GM19372 (cell line): Measurements from ENCODE around the gene CLRN2.

Source experiments
- ATAC-seq: cut with Tn5 transposase; IDR thresholded peaks from one replicate; pipeline ENCODE4 v1.9.1; 2021; ENCODE audit warnings: mild to moderate bottlenecking, low read depth, moderate library complexity; ENCODE audit not compliant: unreplicated experiment

The CLRN2 gene

DNA sequence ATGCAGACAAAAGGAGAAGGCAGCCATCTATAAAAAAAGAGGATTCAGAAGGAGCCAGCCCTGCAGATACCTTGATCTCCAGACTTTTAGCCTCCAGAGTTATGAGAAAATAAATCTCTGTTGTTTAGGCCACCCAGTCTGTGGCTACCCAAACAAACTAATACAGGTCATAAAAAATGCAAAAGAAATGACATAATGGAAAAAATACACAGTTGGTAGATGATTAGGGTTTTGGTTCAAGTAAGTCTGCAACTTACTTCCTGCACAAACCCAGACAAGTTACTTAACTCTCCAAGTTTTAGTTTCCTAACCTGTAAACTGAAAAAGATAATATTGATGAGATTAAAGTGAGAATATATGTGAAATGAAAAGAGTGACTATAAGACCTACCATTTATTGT lies 14.4 kb upstream of the CLRN2 start:
- ATAC-seq: no peak

DNA sequence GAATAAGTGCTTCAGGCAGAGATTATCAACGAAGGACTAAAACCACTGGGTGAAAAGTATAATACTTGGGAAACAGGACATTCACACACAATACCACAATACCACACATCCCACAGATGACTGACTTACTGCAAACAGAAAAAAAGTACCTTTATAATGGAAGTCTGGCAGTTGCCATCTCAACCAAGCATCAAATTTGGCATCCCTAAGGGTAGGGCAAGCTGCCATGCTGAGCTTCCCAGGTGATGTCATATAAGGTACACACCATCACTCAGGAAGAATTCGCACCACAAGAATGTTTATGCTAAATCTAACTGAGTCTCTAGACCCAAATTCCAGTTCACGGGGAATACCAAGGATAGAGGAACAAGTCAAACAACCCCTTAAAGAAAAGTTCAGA lies 12.2 kb upstream of the CLRN2 start:
- ATAC-seq: no peak

DNA sequence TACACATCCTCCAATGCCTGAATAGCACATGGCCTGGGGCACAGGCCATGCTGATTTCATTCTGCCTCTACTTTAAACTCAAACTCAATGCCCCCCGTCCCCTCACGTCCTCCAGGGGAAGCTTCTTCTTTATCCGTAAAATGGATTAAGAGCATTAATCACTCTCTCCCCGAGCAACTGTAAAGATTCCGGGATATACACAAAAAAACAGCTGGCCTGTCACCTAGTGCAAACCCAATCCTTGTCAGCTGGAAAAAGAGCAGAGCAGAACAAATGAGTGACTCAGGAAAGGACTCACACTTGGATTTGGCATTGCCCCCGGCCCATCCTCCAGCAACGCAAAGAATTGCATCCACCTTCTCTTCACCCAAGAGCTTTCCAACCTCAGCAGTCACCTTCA lies 10.9 kb upstream of the CLRN2 start:
- no peak for ATAC-seq

DNA sequence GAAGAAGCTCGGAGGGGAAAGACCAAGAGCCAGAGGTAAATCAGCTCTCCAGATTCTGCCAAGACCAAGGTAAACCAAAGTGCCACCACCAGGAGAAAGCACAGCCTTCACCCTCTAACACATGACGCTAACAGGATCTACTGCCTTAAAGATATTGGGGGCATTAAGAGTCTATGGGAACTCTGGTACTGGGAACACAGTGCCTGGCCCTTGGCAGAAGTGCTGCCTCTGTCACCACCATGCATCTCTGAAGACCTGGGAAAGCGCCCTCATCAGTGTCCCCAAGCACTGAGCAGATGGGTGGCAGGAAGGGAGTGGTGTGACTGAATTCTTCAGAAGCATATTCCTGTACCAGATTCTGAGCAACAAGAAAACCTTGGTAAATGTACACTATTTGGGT lies 4.4 kb upstream of the CLRN2 start:
- no peak for ATAC-seq

DNA sequence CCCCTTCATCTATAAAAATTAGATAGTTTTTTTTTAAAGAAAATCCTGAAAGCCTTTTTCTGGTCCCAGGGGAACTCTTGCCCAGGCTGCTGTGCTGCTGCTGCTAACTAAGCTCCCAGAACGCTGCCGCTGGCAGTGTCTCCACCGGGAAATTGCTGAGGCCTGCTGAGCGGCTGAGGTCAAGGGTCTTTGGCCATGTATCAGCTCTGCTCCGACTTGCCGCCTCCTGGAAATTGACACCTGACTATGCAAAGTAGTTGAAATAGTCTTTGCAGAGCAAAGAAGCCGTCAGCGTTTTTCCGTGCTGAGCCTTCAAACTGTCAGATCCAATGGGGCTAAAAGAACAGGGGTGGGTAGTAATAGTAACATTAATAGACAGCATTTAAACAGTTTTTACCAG lies 3.9 kb upstream of the CLRN2 start:
- ATAC-seq: no peak

DNA sequence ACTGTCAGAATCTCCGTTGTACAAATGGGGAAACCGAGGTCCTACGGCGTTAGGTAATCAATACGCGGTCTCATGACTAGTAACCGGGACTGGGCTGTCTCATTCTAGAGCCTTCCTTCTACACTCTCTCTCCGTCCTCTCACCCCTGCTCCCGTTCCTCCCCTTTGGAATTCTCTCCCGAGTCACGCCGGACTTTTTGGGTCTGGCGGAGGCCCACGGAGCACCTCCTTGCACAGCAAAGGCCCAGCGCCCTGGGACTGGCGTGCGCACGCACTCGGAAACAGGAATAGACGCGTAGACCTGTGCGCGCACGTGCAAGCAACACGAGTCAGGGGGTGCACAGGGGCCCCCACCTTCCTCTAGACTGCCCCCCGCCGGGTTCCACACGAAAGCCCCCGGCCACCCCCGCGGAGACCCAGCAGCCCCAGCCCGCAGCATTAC lies 3.4 kb upstream of the CLRN2 start:
- peak; percentile 60 for ATAC-seq

DNA sequence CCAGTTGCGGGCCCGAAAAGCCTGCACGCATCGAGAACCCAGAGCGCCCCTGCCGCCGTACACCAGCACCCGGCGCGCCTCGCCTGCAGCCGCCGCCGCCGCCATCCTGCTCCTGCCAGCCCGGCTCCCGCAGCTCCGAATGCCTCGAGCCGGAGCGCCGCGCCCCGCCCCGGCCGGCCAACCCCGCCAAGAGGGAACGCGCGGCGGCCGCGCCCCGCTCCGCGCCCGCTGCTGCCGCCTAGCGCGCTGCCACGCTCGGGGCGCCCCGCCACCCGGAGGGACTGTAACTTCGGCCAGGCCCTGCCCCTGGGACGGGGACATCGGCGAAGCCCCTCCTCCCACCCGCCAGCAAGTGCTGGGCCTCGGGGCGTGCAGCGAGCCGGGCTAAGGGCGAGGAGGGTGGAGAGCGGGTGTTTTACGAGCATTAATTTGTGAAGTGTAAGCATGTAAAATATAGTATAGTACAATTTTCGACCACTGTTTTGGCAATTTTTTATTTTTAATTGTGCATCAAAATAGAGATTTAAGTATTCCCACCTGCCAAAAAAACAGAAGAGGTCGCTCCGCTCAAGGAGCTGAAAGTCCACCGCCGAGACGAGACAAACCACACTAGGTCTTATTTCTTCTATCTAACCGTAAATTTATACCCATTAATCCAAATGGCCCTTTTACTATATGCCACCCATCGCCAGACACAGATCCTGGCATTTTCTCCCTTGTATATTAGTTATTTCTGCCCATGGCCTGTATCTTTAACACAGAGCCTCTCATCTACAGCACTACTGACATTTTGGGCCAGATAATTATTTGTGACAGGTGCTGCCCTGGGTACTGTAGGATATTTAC lies 2.8 kb upstream of the CLRN2 start, which contains the start of gene QDPR:
Gene QDPR (minus strand): TSS at position 141 of the 846 bp plus-strand sequence. CDS start 36 bp downstream, at position 105.
- ATAC-seq: peak; percentile 93

DNA sequence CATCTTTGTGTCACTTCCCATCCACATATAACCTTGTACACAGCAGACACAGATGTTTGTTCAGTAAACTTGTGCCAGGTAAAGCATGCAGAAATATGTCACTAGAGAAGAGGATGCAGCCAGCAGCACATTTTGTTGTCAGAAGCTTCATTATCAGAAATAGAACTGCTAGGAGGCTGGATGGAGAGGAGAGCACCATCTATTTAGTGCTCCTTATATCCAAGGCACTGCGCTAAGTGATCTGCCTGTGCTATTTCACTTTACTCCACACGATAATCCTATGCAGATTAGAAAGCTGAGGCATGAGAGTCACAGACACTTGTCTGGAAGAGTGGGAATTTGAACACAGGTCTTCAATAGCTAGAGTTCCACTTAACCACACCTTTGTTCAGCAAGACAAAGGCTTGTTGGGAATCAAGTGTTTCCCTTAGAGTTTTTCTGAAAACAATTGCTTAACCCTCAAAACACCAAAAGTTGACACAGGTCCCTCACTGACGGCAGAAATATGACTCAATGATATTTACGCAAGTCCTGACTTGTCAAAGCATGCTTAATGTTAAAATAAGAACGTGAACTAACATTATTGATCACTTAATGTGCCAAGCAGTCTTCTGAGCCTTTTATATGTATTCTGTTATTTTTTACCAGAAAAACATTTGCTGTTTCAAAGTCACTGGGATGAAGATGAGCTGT lies 1.8 kb upstream of the CLRN2 start:
- no peak for ATAC-seq

DNA sequence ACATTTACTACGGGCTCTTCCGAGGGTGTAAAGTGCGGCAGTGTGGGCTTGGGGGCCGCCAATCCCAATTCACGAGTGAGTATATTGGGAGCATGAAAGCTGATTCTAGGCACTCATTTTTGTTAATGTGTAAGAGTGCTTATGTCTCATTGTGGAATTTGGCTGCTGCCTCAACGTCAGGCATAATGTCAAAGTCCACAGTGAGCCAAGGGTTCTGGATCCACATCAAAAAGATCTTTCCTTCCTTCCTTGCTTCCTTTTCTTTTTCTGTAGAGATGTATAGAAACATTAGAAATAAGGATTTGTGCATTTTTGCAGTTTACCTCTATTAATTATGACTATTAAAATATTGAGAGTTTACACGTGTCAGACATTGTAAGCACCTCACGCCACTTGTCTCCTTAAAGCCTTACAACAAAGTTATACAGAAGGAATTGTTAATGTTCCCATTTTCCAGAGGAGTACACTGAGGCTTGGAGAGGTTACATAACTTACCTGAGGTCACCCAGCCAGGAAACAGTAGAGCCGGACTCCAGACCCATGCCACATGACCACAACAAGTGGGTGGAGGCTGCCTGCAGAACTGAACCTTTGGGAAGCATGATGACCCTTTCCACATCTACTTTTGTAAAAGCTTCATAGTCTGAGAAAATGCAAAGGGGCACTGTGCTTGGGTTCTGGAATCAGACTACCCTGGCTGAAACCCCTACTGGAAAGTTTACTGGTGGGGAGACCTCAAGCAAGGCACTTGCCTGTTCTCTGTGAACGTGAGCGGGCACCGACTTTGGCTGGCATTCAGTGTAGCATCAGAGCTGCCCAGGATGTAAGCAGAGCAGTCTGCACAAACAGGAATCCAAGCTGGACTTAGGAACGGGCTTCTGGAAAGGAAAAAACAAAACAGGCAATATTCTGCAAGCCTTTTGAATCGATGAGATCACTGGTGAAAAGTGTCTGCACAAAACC lies 761 bp downstream of the CLRN2 start:
- ATAC-seq: no peak

DNA sequence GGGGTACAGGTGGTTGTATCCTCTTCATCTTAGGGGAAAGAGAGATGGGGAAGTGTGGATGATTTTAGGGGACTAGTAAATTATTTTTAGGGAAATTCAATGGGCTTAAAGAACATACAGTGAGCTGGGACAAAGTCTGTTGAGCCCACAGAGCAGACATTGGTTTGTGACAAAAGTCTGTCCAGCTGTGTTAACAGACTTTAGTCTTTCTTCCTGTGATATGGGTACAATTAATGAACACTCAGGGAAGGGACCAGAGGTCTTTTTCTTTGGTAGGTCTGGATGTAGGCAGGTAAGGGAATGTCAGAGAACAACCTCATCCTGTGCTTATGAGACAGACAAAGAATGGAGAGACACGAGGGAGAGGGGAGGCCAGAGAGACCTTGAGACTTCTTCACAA lies 2.0 kb downstream of the CLRN2 start:
- no peak for ATAC-seq

DNA sequence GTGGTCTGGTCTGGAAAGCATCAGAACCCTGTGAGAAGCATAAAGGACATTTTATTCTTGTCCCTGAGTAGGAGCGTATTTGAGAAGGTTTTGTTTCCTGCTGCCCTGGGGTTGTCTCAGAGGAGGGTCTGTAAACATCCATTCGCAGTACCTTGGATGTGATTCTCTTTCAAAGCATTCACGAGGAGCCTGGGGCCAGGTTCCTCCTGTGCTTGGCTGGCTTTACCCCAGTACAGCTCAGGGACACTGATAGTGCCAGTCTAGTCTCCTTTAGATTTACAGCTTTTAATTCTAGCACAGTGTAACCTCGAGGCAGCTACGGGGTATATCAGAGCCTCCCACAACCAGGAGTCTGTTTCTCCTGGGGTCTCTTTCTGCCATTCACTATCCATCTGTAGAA lies 2.7 kb downstream of the CLRN2 start:
- ATAC-seq: no peak

DNA sequence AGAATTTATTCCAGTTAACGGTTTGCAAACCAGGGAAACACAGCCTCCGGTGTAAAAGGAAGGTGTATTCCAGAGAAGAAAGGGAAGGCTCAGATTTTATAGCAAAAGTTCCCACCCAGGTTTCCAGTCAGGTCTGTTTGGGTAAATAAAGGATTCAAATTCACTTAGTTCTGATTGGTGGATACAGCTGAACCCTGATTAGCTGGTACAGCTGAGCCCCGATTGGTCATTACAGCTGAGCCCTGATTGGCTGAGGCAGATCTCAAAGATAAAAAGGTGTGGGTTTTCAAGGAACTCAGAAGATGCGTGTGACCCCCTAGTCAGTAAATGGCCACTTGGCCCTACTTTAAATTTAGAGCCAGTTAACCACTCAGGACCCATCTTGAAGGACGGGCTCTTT lies 6.6 kb downstream of the CLRN2 start:
- no peak for ATAC-seq

DNA sequence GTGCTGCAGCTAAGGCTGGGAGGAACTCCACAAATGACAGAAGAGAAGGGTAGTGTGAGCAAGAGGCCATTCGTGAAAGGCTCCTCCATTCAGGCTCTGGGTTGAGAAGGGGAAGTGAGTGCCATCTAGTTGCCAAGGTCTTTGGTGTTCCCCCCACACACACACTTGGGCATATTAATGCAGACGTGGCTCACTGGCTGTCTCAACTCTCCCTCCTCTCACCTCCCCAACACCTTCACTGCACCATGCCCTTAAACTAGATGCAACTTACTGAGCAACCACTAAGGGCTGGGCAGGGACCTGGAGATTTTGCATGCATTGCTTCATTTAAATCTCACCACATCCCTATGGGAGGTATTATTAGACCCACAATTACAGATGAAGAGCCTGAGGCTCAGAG lies 8.7 kb downstream of the CLRN2 start:
- no peak for ATAC-seq

DNA sequence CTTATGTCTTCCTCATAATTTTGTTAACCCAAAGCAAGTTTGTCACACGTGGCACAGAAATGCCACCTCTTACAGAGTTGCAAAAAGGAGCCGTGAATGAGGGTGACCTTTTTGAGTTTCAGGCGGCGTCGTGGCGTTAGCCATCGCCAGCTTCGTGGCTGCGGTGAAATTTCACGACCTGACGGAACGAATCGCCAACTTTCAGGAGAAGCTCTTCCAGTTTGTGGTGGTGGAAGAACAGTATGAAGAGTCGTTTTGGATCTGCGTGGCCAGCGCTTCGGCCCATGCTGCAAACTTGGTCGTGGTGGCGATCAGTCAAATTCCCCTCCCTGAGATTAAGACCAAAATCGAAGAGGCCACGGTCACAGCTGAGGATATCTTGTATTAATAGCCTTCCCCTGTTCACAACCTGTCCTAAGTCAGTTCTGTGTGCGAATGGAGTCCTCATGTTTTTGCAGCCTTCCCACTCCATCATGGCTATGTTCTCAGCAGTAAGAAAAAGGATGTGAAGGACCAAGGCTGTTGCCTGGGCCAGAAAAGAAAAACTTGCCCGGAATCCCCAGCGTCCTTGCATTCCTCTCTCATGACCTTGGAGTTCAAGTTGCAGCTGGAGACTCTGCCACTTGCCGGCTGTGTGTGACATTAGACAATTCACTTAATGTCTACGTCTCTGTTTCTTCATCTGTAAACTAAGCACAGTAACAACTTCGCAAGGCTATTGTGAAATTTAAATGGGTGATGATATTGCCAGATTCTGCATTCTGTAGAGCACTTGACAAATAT lies 11.9 kb downstream of the CLRN2 start:
- ATAC-seq: no peak

DNA sequence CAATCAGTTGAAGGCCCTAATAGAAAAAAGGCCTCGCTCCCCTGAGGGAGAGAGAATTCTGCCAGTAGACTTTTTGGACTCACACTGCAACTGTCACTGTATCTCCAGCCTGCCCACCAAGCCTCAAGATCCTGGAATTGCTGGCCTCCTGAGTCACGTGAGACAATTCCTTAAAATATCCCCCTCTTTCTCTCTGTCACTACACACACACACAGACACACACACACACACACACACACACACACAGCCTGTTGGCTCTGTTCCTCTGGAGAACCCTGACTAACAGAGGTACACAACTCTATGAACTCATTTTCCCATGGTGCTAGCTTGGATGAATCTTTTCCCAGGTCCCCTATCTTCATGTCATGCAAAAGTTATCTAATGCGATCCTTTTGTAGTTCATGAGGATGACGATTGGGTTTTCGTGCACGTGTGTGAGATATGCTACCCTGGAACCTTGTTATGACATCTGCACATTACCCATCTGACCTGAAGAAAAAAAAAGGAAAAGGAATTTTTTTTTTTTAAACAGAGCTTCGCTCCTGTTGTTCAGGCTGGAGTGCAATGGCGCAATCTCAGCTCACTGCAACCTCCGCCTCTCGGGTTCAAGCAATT lies 13.7 kb downstream of the CLRN2 start:
- no peak for ATAC-seq

DNA sequence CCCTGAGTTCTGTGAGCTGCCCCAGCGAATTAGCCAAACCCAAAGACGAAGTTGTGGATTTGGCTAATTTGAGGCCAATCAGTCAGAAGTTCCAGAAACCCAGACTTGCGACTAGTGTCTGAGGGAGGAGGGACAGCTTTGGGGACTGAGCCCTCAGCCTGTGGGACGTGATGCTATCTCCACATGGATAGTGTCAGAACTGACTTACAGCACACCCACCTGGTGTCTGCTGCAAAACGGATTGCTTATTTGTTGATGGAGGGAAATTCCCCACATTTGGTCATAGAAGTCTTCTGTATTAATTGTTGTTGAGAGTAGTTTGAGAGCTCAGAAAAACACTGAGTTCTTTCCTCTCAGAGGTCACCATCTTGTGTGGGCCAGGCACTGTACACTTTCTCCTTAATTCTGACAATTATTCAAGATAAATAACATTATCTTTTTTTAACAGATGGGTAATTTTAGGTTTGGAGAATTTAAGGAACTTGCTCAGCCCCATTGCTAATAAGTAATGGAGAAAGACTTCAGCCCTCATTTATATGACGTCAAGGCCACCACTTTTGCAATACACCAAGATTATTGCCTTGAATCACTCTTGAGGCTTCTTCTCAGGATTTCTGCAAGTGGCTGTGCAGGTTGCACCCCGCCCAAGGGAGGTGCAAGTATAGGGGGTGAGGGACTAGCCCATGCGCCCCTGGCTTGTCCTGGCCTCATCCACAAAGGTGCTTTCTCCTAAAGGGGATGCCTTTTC lies 16.7 kb downstream of the CLRN2 start:
- no peak for ATAC-seq

DNA sequence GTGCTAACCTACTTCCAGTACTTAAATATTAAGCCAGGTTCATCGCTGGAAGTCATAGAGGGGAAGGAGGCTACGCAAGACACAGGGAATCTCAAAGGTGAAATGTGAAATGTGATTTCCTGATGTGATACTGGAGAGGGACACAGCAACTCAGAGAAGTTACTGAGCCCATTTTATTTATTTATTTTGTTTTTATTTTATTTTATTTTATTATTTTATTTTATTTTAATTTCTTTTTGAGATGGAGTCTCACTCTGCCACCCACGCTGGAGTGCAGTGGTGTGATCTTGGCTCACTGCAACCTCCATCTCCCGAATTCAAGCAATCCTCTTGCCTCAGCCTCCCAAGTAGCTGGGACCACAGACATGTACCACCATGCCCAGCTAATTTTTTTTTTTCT lies 19.7 kb downstream of the CLRN2 start:
- ATAC-seq: no peak

DNA sequence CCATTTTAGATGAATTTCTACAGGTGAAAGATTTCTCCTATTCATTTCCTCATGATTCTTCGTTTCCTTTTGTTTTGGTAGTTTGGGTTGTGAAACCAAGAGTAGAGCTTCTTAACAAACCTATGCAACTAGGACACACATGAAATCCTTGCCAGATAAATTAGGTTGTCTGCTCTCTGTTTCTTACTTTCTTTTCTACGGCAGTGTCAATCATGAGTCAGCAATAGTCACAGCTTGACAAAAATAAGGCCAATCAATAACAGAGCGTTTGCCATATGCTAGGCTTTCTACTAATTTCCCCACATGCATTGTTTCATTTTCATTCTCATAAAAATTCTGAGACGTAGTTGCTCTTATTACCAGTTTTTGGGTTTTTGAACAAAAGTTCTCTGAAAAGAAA lies 20.3 kb downstream of the CLRN2 start:
- ATAC-seq: no peak

DNA sequence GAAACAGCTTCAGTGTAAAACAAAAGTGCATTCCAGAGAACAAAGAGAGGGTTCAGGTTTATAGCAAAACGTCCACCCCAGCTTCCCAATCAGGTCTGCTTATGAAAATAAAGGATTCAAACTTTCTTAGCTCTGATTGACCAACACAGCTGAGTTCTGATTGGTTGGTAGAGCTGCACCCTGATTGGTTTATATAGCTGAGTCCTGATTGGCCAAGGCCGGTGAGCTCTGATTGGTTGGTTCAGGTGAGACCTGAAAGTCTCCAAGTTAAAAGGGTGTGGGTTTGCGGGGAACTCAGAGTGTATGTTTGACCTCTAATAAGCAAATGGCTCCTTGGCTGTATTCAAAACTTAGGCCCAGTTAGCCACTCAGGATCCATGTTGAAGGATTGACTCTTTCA lies 20.9 kb downstream of the CLRN2 start:
- no peak for ATAC-seq
